DOHH2 (cell line): Measurements from ENCODE around the gene CHSY1.

Experiments
- H3F3A ChIP-seq: fragments of 200-600 bp; sonication (generic), shearing (Covaris generic); 2 replicates; pipeline ENCODE4 v1.6.0; 2016; ENCODE audit warnings: antibody characterized with exemption, mild to moderate bottlenecking; ENCODE audit not compliant: control insufficient read depth, insufficient read depth
- H3K27ac ChIP-seq: fragments of 200-600 bp; sonication (generic); 2 replicates; pipeline ENCODE4 v1.5.1; 2014; ENCODE audit warnings: low read depth, mild to moderate bottlenecking, low read length, moderate library complexity
- H3K27me3 ChIP-seq: fragments of 200-600 bp; sonication (generic); 2 replicates; pipeline ENCODE4 v1.6.1; 2014; ENCODE audit warnings: mild to moderate bottlenecking, low read length, mixed read lengths; ENCODE audit not compliant: control insufficient read depth
- H3K36me3 ChIP-seq: fragments of 200-600 bp; sonication (generic); 2 replicates; pipeline ENCODE4 v1.6.1; 2014; ENCODE audit warnings: mild to moderate bottlenecking, low read length, moderate library complexity, mixed read lengths; ENCODE audit not compliant: control insufficient read depth
- H3K4me1 ChIP-seq: fragments of 200-600 bp; sonication (generic); 2 replicates; pipeline ENCODE4 v1.6.1; 2014; ENCODE audit warnings: mild to moderate bottlenecking, low read length, mixed read lengths; ENCODE audit not compliant: control insufficient read depth
- H3K4me2 ChIP-seq: fragments of 200-600 bp; sonication (generic); 2 replicates; pipeline ENCODE4 v1.6.0; 2014; ENCODE audit warnings: mild to moderate bottlenecking, low read length, moderate library complexity
- H3K4me3 ChIP-seq: fragments of 200-600 bp; sonication (generic); 2 replicates; pipeline ENCODE4 v1.5.1; 2014; ENCODE audit warnings: mild to moderate bottlenecking, low read length, mixed read lengths
- H3K79me2 ChIP-seq: fragments of 200-600 bp; sonication (generic); 2 replicates; pipeline ENCODE4 v1.6.1; 2014; ENCODE audit warnings: mild to moderate bottlenecking, low read length, mixed read lengths; ENCODE audit not compliant: control insufficient read depth
- H3K9me2 ChIP-seq: fragments of 200-600 bp; sonication (generic); replicated peaks from 2 replicates; pipeline ENCODE4 v1.6.1; 2014; ENCODE audit warnings: mild to moderate bottlenecking, low read length, mixed read lengths; ENCODE audit not compliant: control insufficient read depth
- H3K9me3 ChIP-seq: fragments of 200-600 bp; sonication (generic); 2 replicates; pipeline ENCODE4 v1.6.1; 2014; ENCODE audit warnings: antibody characterized with exemption, low read length, mixed read lengths; ENCODE audit not compliant: control insufficient read depth, insufficient read depth
- H4K20me1 ChIP-seq: fragments of 200-600 bp; sonication (generic); 2 replicates; pipeline ENCODE4 v1.6.0; 2014; ENCODE audit warnings: low read depth, mild to moderate bottlenecking, antibody characterized with exemption, low read length, moderate library complexity; ENCODE audit not compliant: control insufficient read depth, insufficient read depth
- CTCF ChIP-seq: fragments of 200-600 bp; sonication (generic); IDR thresholded peaks from one replicate; pipeline ENCODE4 v1.5.1; 2014; ENCODE audit warnings: antibody characterized with exemption, mild to moderate bottlenecking, low read depth, low read length; ENCODE audit not compliant: poor library complexity, severe bottlenecking
- EZH2phosphoT487 ChIP-seq: fragments of 200-600 bp; sonication (generic); IDR thresholded peaks from 2 replicates; pipeline ENCODE4 v1.6.1; 2017; ENCODE audit warnings: borderline replicate concordance, mild to moderate bottlenecking, antibody characterized with exemption, low read length, moderate library complexity, mixed read lengths

The CHSY1 gene

GRCh38 chr15:101148166-101148880 lies 103.5 kb downstream of the CHSY1 start:
- no peaks in the 10 kb centered on the region for H4K20me1 ChIP-seq
- H3K27me3 ChIP-seq = peaks cover 3% of the 10 kb centered on the region; the same call in 1 of the 2 replicates
- peaks cover 6% of the 10 kb centered on the region for H3F3A ChIP-seq
- no peak overlapping the region for H3K4me2 ChIP-seq
- no peak overlapping the region for H3K4me3 ChIP-seq
- no peaks in the 10 kb centered on the region for H3K9me2 ChIP-seq
- H3K9me3 ChIP-seq = no peaks in the 10 kb centered on the region
- H3K79me2 ChIP-seq = no peaks in the 10 kb centered on the region
- H3K4me1 ChIP-seq = peaks cover 39% of the 10 kb centered on the region
- H3K27ac ChIP-seq = no peak overlapping the region
- no peaks in the 10 kb centered on the region for H3K36me3 ChIP-seq
- no peak for TF ChIP-seq CTCF
- TF ChIP-seq EZH2phosphoT487 = no peak

GRCh38 chr15:101147181-101147580 lies 104.7 kb downstream of the CHSY1 start:
- Histone ChIP-seq H3K27ac (no peak overlapping the region), H3K79me2 (no peaks in the 10 kb centered on the region), H3K9me3 (no peaks in the 10 kb centered on the region), H3K27me3 (peaks cover 3% of the 10 kb centered on the region; the same call in 1 of the 2 replicates), H3K36me3 (no peaks in the 10 kb centered on the region), H3K4me1 (peaks cover 34% of the 10 kb centered on the region), H3K4me2 (no peak overlapping the region), H3K9me2 (no peaks in the 10 kb centered on the region), H4K20me1 (no peaks in the 10 kb centered on the region), H3K4me3 (no peak overlapping the region), H3F3A (peaks cover 6% of the 10 kb centered on the region)
- TF ChIP-seq EZH2phosphoT487 (no peak), CTCF (no peak)

- H3K9me3 ChIP-seq = no peaks in the 10 kb centered on the region
- peaks cover 3% of the 10 kb centered on the region; the same call in 1 of the 2 replicates for H3K27me3 ChIP-seq
- H3K27ac ChIP-seq = no peak overlapping the region
- no peaks in the 10 kb centered on the region for H3K36me3 ChIP-seq
- H3K9me2 ChIP-seq = no peaks in the 10 kb centered on the region
- no peak overlapping the region for H3K4me3 ChIP-seq
- peaks cover 27% of the 10 kb centered on the region for H3K4me1 ChIP-seq
- H4K20me1 ChIP-seq = no peaks in the 10 kb centered on the region
- TF ChIP-seq CTCF (no peak), EZH2phosphoT487 (no peak)
- peaks cover 3% of the 10 kb centered on the region; the same call in 1 of the 2 replicates for H3F3A ChIP-seq
- H3K4me2 ChIP-seq = no peak overlapping the region
- no peaks in the 10 kb centered on the region for H3K79me2 ChIP-seq
Observed at GRCh38 chr15:101146118-101146702, 105.6 kb downstream of the CHSY1 start.
